IMR-90 (cell line): ENCODE data around the gene SMAD7. TPM values are rescaled to one million over a fixed set of nuclear protein-coding genes. Genes with fewer than 3 reads are reported as not detected.

ENCODE experiments used
- CEBPB ChIP-seq: IDR thresholded peaks from 2 replicates; pipeline ENCODE4 v1.6.1; 2012; ENCODE audit warnings: low read depth, low read length, improper control_type of control experiment
- MAFK ChIP-seq: IDR thresholded peaks from 2 replicates; pipeline ENCODE4 v1.6.1; 2012; ENCODE audit warnings: low read depth, low read length, improper control_type of control experiment
- SMC3 ChIP-seq: fragments of 150-350 bp; IDR thresholded peaks from 2 replicates; pipeline ENCODE4 v1.6.1; 2016; ENCODE audit warnings: low read depth, mild to moderate bottlenecking, antibody characterized with exemption, low read length, moderate library complexity
- polyA plus RNA-seq, 3 experiments: library from polyadenylated mRNA; depleted of rRNA; stranded (reverse); fragments of >200 nt; gene quantifications; 2 replicates each; pipeline ENCODE4 v1.2.3, GENCODE V29; 2012; ENCODE audit warnings: low replicate concordance in 1 of 3
- total RNA-seq: library from RNA; depleted of rRNA; stranded (reverse); fragments of >200 nt; gene quantifications from 2 replicates; pipeline ENCODE4 v1.2.3, GENCODE V29; 2012

The SMAD7 gene
- total and polyA plus RNA-seq, 2 of the 4 experiments (the other 2 are of a cell fraction), result 15.8 to 17.6 TPM

- TF ChIP-seq CEBPB, result no peak
- TF ChIP-seq MAFK, result peak; percentile 45; the same call in 1 of the 2 replicates
- TF ChIP-seq SMC3, result no peak
These were observed 25.9 kb downstream of the SMAD7 start (continued) for GRCh38 chr18:48924630-48925490.
